SK-N-SH (cell line): ENCODE results near the gene FAM222A. TPM values are rescaled to one million over a fixed set of nuclear protein-coding genes. Genes with fewer than 3 reads are reported as not detected.

ENCODE experiments used
- CTCF ChIA-PET: fragments of 300-600, 350-600 bp; formaldehyde crosslinking; extraction: SDS; loops from one replicate; lab custom pipeline; 2021; lab: Yijun Ruan, JAX
- POLR2A ChIA-PET: fragments of 350-600 bp; sonication (Branson Sonifier 250); formaldehyde crosslinking; extraction: SDS; loops from one replicate; lab custom pipeline; 2020; ENCODE audit warnings: antibody characterized with exemption, inconsistent platforms; lab: Yijun Ruan, JAX
- DNase-seq: peaks from one replicate; pipeline ENCODE4 v3.0.0; 2012
- H2AFZ ChIP-seq: fragments of 200-600 bp; sonication (generic); 2 replicates; pipeline ENCODE4 v1.8.1; 2016; ENCODE audit warnings: antibody characterized with exemption, mild to moderate bottlenecking, low read depth
- H3F3A ChIP-seq: fragments of 200-600 bp; sonication (generic); replicated peaks from 2 replicates; pipeline ENCODE3; 2016; ENCODE audit warnings: antibody characterized with exemption, mild to moderate bottlenecking; ENCODE audit not compliant: insufficient read depth
- H3K27ac ChIP-seq, 2 experiments: fragments of 200-500 bp in 1 of 2; fragments of 200-600 bp in 1 of 2; sonication (Bioruptor generic) in 1 of 2; sonication (generic), shearing (Covaris generic) in 1 of 2; 2 replicates each; pipeline versions ENCODE4 v1.5.1 to v1.6.1; 2014 to 2016; ENCODE audit warnings: low read depth in 2 of 2, inconsistent platforms in 1 of 2, low read length in 1 of 2, mild to moderate bottlenecking in 1 of 2, mixed read lengths in 1 of 2
- H3K27me3 ChIP-seq: fragments of 200-600 bp; sonication (generic), shearing (Covaris generic); 2 replicates; pipeline ENCODE4 v1.6.1; 2016; ENCODE audit warnings: mixed run types; ENCODE audit not compliant: insufficient read depth
- H3K36me3 ChIP-seq, 2 experiments: fragments of 200-500 bp in 1 of 2; fragments of 200-600 bp in 1 of 2; sonication (Bioruptor generic) in 1 of 2; sonication (generic) in 1 of 2; replicated peaks in 1 of 2; 2 replicates each; pipeline versions ENCODE3 to v1.5.1; 2014 to 2016; ENCODE audit warnings: low read length in 1 of 2, mild to moderate bottlenecking in 1 of 2; ENCODE audit not compliant: insufficient read depth in 2 of 2, control insufficient read depth in 1 of 2
- H3K4me1 ChIP-seq, 2 experiments: fragments of 200-500 bp in 1 of 2; fragments of 200-600 bp in 1 of 2; sonication (Bioruptor generic) in 1 of 2; sonication (generic), shearing (Covaris generic) in 1 of 2; 2 replicates each; pipeline versions ENCODE4 v1.5.1 to v1.6.1; 2014 to 2016; ENCODE audit warnings: low read depth in 1 of 2, low read length in 1 of 2, mixed run types in 1 of 2; ENCODE audit not compliant: insufficient read depth in 2 of 2, control insufficient read depth in 1 of 2
- H3K4me2 ChIP-seq: fragments of 200-600 bp; sonication (generic), shearing (Covaris generic); 2 replicates; pipeline ENCODE4 v1.6.1; 2017; ENCODE audit warnings: mixed run types
- H3K4me3 ChIP-seq, 2 experiments: fragments of 200-500 bp in 1 of 2; fragments of 200-600 bp in 1 of 2; sonication (Bioruptor generic) in 1 of 2; sonication (generic), shearing (Covaris generic) in 1 of 2; 2 replicates each; pipeline versions ENCODE4 v1.5.1 to v1.8.1; 2014 to 2016; ENCODE audit warnings: low read depth in 2 of 2, inconsistent platforms in 1 of 2, low read length in 1 of 2, mild to moderate bottlenecking in 1 of 2, mixed read lengths in 1 of 2, moderate library complexity in 1 of 2
- H3K79me2 ChIP-seq: fragments of 200-600 bp; sonication (generic); 2 replicates; pipeline ENCODE4 v1.8.1; 2017; ENCODE audit warnings: mild to moderate bottlenecking; ENCODE audit not compliant: insufficient read depth
- H3K9ac ChIP-seq: fragments of 200-600 bp; sonication (generic); 2 replicates; pipeline ENCODE4 v1.6.1; 2017; ENCODE audit warnings: mixed run types
- H3K9me2 ChIP-seq: fragments of 200-600 bp; sonication (generic); 2 replicates; pipeline ENCODE4 v1.6.1; 2017; ENCODE audit warnings: mixed run types
- H3K9me3 ChIP-seq: fragments of 200-600 bp; sonication (generic); 2 replicates; pipeline ENCODE4 v1.6.1; 2017; ENCODE audit warnings: mixed run types, mild to moderate bottlenecking, moderate library complexity
- H4K20me1 ChIP-seq: fragments of 200-600 bp; sonication (generic); 2 replicates; pipeline ENCODE4 v1.6.1; 2017; ENCODE audit warnings: mild to moderate bottlenecking, mixed run types; ENCODE audit not compliant: insufficient read depth
- CHD2 ChIP-seq: fragments of 150-350 bp; IDR thresholded peaks from 2 replicates; pipeline ENCODE4 v1.6.1; 2018; ENCODE audit warnings: low read length; ENCODE audit not compliant: partially characterized antibody
- EP300 ChIP-seq, 2 experiments: IDR thresholded peaks; 2 replicates each; pipeline versions ENCODE4 v1.4.0 to v1.6.1; 2012; ENCODE audit warnings: borderline replicate concordance in 1 of 2, low read depth in 1 of 2, low read length in 1 of 2
- EZH2phosphoT487 ChIP-seq: fragments of 200-600 bp; sonication (generic); IDR thresholded peaks from 2 replicates; pipeline ENCODE4 v1.6.1; 2017; ENCODE audit warnings: low read depth, mixed run types, mild to moderate bottlenecking, antibody characterized with exemption, moderate library complexity, borderline replicate concordance
- FOSL2 ChIP-seq: IDR thresholded peaks from 2 replicates; pipeline ENCODE4 v1.4.0; 2012; ENCODE audit warnings: low read depth, mild to moderate bottlenecking, moderate library complexity, borderline replicate concordance
- FOXM1 ChIP-seq: IDR thresholded peaks from 2 replicates; pipeline ENCODE4 v1.4.0; 2012; ENCODE audit warnings: low read depth, mild to moderate bottlenecking
- GATA2 ChIP-seq: sonication (generic); formaldehyde crosslinking; IDR thresholded peaks from 2 replicates; pipeline ENCODE4 v1.5.0; 2020; ENCODE audit warnings: mild to moderate bottlenecking, missing genetic modification reagents
- JUND ChIP-seq: IDR thresholded peaks from 2 replicates; pipeline ENCODE4 v1.4.0; 2012
- MEF2A ChIP-seq: IDR thresholded peaks from 2 replicates; pipeline ENCODE4 v1.4.0; 2012; ENCODE audit warnings: low read depth, borderline replicate concordance
- NRF1 ChIP-seq: IDR thresholded peaks from 2 replicates; pipeline ENCODE4 v1.6.1; 2012; ENCODE audit warnings: low read depth, mild to moderate bottlenecking, low read length
- POLR2AphosphoS5 ChIP-seq: IDR thresholded peaks from 2 replicates; pipeline ENCODE4 v1.6.1; 2012; ENCODE audit warnings: low read depth, low read length
- RAD21 ChIP-seq: IDR thresholded peaks from 2 replicates; pipeline ENCODE4 v1.6.1; 2012; ENCODE audit warnings: mild to moderate bottlenecking, low read length
- RFX5 ChIP-seq: IDR thresholded peaks from 2 replicates; pipeline ENCODE4 v1.6.1; 2012; ENCODE audit warnings: mild to moderate bottlenecking, improper control_type of control experiment, low read length
- RXRA ChIP-seq: IDR thresholded peaks from 2 replicates; pipeline ENCODE4 v1.4.0; 2012; ENCODE audit warnings: low read depth, mild to moderate bottlenecking, borderline replicate concordance
- SIN3A ChIP-seq: IDR thresholded peaks from 2 replicates; pipeline ENCODE4 v1.6.1; 2012; ENCODE audit warnings: low read depth, mild to moderate bottlenecking, low read length, moderate library complexity, borderline replicate concordance
- SMC3 ChIP-seq: IDR thresholded peaks from 2 replicates; pipeline ENCODE4 v1.6.1; 2012; ENCODE audit warnings: low read depth, low read length, improper control_type of control experiment
- TAF1 ChIP-seq: IDR thresholded peaks from 2 replicates; pipeline ENCODE4 v1.6.1; 2012; ENCODE audit warnings: low read depth, mild to moderate bottlenecking, low read length, moderate library complexity, borderline replicate concordance
- TCF12 ChIP-seq: IDR thresholded peaks from 2 replicates; pipeline ENCODE4 v1.4.0; 2012
- TEAD4 ChIP-seq: IDR thresholded peaks from 2 replicates; pipeline ENCODE4 v1.4.0; 2012; ENCODE audit warnings: mild to moderate bottlenecking, borderline replicate concordance; ENCODE audit not compliant: insufficient read depth
- YY1 ChIP-seq: IDR thresholded peaks from 2 replicates; pipeline ENCODE4 v1.4.0; 2012; ENCODE audit warnings: low read depth, mild to moderate bottlenecking
- WGBS: methylation state at CpG from one replicate; pipeline ENCODE4 v1.1.6; 2017; ENCODE audit warnings: low lambda C conversion rate; 5-methylcytosine and 5-hydroxymethylcytosine counted together
- polyA plus RNA-seq, 3 experiments: library from polyadenylated mRNA; depleted of rRNA; stranded (reverse); fragments of >200 nt; gene quantifications; 2 replicates each; pipeline ENCODE4 v1.2.3, GENCODE V29; 2012
- TF ChIP-seq, protein P1 (sequence below): IDR thresholded peaks from 2 replicates; pipeline ENCODE4; 2012
- TF ChIP-seq, protein P2 (sequence below): IDR thresholded peaks from 2 replicates; pipeline ENCODE4 v1.6.1; 2012; ENCODE audit warnings: mild to moderate bottlenecking, low read depth, low read length, moderate library complexity

FAM222A gene
- polyA plus RNA-seq, 1 of the 3 experiments (the other 2 are of a cell fraction), result 1.6 TPM

- CTCF ChIA-PET, result interaction anchor here (0.8 to 2.7 kb wide), 5 partner anchors 10 to 129 kb away, joined by 3 to 9 read pairs (median 4); no protein-coding TSS in a partner anchor
Observed at GRCh38 chr12:109727039-109727723, 13.6 kb downstream of the FAM222A start.

GRCh38 chr12:109727746-109728726, 14.4 kb downstream of the FAM222A start:
- Histone ChIP-seq H3K4me2 (no peak overlapping the region), H2AFZ (no peak overlapping the region), H4K20me1 (no peaks in the 10 kb centered on the region), H3F3A (no peaks in the 10 kb centered on the region), H3K36me3 (no peaks in the 10 kb centered on the region), H3K79me2 (no peaks in the 10 kb centered on the region), H3K9me2 (no peaks in the 10 kb centered on the region), H3K9ac (no peak overlapping the region), H3K27ac (peak overlapping the region in 1 of 2 experiments; percentile 58; a peak in 2 of 4 replicates), H3K4me1 (peaks cover 0 to 99% of the 10 kb centered on the region in 2 experiments; a peak in 2 of 4 replicates), H3K27me3 (no peaks in the 10 kb centered on the region), H3K4me3 (no peak overlapping the region), H3K9me3 (no peaks in the 10 kb centered on the region)
- ChIA-PET POLR2A (interaction anchor here (0.7 to 1.3 kb wide), 2 partner anchors 13 to 71 kb away, joined by 4 read pairs; no protein-coding TSS in a partner anchor), CTCF (interaction anchor here (0.8 to 2.7 kb wide), 5 partner anchors 11 to 130 kb away, joined by 3 to 9 read pairs (median 4); no protein-coding TSS in a partner anchor)
- WGBS, result 54% methylated on average over 11 of the region's 14 CpGs
- peak; percentile 19 for DNase-seq
- TF ChIP-seq SIN3A (no peak), RAD21 (no peak), CHD2 (no peak), JUND (no peak), RFX5 (no peak), RXRA (no peak), FOXM1 (no peak), NRF1 (no peak), SMC3 (no peak), EP300 (IDR thresholded peaks at IDR 0.05; ENCODE audit: borderline replicate concordance in 1 of 2, low read depth in 1 of 2, low read length in 1 of 2) (no peak), YY1 (no peak), TCF12 (no peak), EZH2phosphoT487 (no peak), POLR2AphosphoS5 (no peak)
- TF ChIP-seq, protein P1, sequence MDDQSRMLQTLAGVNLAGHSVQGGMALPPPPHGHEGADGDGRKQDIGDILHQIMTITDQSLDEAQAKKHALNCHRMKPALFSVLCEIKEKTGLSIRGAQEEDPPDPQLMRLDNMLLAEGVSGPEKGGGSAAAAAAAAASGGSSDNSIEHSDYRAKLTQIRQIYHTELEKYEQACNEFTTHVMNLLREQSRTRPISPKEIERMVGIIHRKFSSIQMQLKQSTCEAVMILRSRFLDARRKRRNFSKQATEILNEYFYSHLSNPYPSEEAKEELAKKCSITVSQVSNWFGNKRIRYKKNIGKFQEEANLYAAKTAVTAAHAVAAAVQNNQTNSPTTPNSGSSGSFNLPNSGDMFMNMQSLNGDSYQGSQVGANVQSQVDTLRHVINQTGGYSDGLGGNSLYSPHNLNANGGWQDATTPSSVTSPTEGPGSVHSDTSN, result no peak
- TF ChIP-seq, protein P2, sequence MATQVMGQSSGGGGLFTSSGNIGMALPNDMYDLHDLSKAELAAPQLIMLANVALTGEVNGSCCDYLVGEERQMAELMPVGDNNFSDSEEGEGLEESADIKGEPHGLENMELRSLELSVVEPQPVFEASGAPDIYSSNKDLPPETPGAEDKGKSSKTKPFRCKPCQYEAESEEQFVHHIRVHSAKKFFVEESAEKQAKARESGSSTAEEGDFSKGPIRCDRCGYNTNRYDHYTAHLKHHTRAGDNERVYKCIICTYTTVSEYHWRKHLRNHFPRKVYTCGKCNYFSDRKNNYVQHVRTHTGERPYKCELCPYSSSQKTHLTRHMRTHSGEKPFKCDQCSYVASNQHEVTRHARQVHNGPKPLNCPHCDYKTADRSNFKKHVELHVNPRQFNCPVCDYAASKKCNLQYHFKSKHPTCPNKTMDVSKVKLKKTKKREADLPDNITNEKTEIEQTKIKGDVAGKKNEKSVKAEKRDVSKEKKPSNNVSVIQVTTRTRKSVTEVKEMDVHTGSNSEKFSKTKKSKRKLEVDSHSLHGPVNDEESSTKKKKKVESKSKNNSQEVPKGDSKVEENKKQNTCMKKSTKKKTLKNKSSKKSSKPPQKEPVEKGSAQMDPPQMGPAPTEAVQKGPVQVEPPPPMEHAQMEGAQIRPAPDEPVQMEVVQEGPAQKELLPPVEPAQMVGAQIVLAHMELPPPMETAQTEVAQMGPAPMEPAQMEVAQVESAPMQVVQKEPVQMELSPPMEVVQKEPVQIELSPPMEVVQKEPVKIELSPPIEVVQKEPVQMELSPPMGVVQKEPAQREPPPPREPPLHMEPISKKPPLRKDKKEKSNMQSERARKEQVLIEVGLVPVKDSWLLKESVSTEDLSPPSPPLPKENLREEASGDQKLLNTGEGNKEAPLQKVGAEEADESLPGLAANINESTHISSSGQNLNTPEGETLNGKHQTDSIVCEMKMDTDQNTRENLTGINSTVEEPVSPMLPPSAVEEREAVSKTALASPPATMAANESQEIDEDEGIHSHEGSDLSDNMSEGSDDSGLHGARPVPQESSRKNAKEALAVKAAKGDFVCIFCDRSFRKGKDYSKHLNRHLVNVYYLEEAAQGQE, result no peak

More at GRCh38 chr12:109727039-109727723, 13.6 kb downstream of the FAM222A start:
- Histone ChIP-seq H3K4me3 (no peak overlapping the region), H4K20me1 (no peaks in the 10 kb centered on the region), H3K9ac (no peak overlapping the region), H3K27me3 (no peaks in the 10 kb centered on the region), H3K4me1 (peaks cover 0 to 98% of the 10 kb centered on the region in 2 experiments; a peak in 2 of 4 replicates), H3K27ac (peak overlapping the region in 1 of 2 experiments; percentile 58; a peak in 2 of 4 replicates), H3F3A (no peaks in the 10 kb centered on the region), H3K4me2 (no peak overlapping the region), H3K36me3 (no peaks in the 10 kb centered on the region), H2AFZ (no peak overlapping the region), H3K9me2 (no peaks in the 10 kb centered on the region), H3K79me2 (no peaks in the 10 kb centered on the region), H3K9me3 (no peaks in the 10 kb centered on the region)
- 78% methylated on average over 10 of the region's 18 CpGs for WGBS
- DNase-seq, result peak; percentile 36
- TF ChIP-seq FOXM1 (no peak), TAF1 (no peak), TEAD4 (no peak), FOSL2 (no peak), GATA2 (no peak), MEF2A (no peak)
- POLR2A ChIA-PET, result interaction anchor here (0.9 to 1.3 kb wide), 2 partner anchors 13 to 127 kb away, joined by 3 to 4 read pairs; no protein-coding TSS in a partner anchor
